SW480 (cell line): ENCODE measurements around the gene VGLL4.
"Not testable (repeated sequence)": the region's sequence is repeated elsewhere in the genome, so short reads cannot be mapped to it uniquely, and the experiment has no call there.

Experiments used
- DNase-seq: peaks from one replicate; pipeline ENCODE4 v3.0.0-alpha.2; 2016; ENCODE audit warnings: low spot score

The VGLL4 gene

GRCh38 chr3:11583638-11584046, 60.1 kb downstream of the VGLL4 start:
- DNase-seq, result no peak

- no peak for DNase-seq
Observed at GRCh38 chr3:11583235-11583634, 60.5 kb downstream of the VGLL4 start.

- DNase-seq, result no peak
Observed at GRCh38 chr3:11582191-11582968, 61.3 kb downstream of the VGLL4 start.

- no peak for DNase-seq
Observed at GRCh38 chr3:11581237-11582190, 62.2 kb downstream of the VGLL4 start.

DNA sequence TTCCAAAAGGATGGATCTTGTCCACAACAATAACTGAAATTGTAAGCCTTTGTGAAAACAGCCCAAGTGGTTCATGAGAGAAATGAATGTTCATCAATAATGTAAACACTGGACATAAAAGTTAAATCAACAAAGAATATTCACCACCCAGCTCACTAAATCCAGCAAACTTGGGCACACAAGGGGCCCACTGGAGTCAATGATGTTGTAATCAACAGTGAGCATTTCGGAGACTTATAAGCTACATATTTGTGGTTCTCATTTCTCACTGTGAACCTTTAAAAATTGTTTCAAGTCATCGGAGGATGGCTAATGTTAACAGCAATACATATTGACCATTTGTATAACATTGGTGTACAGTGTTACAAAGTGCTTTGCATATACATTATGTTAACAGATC, 63.1 kb downstream of the VGLL4 start:
- no peak for DNase-seq

DNA sequence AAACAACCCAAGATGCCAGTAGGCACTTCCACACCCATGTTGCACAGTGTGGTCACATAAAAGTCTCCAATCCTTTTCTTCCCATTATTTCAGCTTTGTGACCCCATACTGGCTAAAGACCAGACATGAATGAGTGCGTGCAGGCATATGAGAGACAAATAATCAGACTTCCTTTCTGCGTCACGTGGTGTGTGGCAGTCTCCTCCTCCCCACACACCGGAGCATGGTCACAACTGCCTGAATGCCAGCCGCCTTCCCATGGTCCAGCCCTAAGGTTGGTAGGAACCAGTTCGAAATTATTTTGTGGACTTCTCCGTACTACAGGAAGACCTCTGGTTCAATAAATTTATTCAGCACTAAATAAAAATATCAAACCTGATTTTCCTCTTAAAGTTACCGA, 65.5 kb downstream of the VGLL4 start:
- no peak for DNase-seq

GRCh38 chr3:11576453-11576852, 67.3 kb downstream of the VGLL4 start:
- no peak for DNase-seq

DNA sequence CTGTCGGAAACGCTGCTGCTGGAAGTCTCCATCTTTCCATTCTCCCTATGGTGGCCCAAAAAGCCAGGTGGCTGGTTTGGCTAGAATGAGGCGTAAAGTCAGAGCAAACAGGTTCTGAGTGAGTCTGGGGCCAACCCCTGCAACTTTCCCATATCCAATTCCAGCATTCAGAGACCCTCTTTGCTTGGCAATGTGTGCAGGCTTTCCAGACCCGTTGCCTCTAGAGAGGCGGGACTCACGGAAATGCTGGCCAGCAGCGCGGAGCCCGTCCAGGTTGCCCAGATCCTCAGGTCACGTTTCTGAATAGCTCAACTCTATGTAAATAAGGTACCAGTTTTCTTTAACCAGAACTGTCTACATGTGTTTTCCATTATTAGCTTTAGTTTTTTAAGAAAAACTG, 68.0 kb downstream of the VGLL4 start:
- no peak for DNase-seq

GRCh38 chr3:11574981-11575669, 68.6 kb downstream of the VGLL4 start:
- DNase-seq, result no peak

DNA sequence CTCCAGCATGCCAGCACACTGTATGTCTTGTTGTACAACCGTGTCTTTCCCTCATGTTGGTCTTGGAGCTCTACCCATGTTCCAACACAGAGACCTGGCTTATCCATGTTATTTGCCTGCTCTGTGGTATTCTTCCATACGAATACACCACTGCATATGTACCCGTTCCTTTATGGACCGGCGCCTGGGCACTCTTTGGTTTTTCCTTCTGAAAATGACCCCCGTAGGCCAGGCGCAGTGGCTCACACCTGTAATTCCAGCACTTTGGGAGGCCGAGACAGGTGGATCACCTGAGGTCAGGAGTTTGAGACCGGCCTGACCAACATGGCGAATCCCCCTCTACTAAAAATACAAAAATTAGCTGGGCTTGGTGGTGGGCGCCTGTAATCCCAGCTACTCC, 71.1 kb downstream of the VGLL4 start:
- not testable (repeated sequence) for DNase-seq

DNA sequence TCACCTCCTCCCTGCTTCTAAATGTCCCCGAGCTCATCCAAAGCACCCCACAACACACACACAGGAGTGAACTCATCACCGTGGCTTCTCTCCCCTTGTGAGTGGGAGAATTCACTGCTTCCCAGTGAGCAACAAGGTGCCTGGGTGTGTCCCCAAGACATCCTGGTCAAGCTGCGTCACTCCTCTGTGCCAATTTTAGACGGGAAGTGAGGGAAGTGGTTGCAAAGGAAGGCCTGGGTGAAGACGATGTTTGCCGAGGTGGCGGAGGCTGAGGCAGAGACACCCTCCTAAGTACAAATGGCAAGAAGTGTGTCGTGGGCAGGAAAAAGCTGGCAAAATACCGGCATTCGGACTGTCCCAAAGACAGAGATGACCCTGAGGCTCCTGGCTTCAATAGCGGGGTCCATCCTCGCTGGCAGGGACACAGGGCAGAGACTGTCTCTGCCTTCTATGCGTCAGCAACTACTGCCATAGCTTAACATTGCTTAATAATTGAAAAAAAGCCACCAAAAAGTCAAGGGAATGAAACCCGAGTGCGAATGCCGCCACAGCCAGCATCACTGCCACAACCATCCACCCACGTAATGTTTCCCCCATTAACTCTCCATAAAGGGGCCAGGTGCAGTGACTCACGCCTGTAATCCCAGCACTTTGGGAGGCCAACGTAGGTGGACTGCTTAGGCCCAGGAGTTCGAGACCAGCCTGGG, 72.8 kb downstream of the VGLL4 start:
- peak; percentile 44 for DNase-seq

- DNase-seq, result no peak
Observed at GRCh38 chr3:11570251-11570650, 73.5 kb downstream of the VGLL4 start.

- no peak for DNase-seq
Observed at GRCh38 chr3:11569156-11569741, 74.5 kb downstream of the VGLL4 start.

- DNase-seq, result peak; percentile 89
Observed at GRCh38 chr3:11568503-11569155, 75.1 kb downstream of the VGLL4 start.

- peak; percentile 89 for DNase-seq
Observed at GRCh38 chr3:11567516-11568467, 75.9 kb downstream of the VGLL4 start.

GRCh38 chr3:11566916-11567315, 76.8 kb downstream of the VGLL4 start:
- DNase-seq, result no peak

GRCh38 chr3:11566478-11566877, 77.2 kb downstream of the VGLL4 start:
- no peak for DNase-seq

GRCh38 chr3:11565932-11566331, 77.8 kb downstream of the VGLL4 start:
- DNase-seq, result no peak

DNA sequence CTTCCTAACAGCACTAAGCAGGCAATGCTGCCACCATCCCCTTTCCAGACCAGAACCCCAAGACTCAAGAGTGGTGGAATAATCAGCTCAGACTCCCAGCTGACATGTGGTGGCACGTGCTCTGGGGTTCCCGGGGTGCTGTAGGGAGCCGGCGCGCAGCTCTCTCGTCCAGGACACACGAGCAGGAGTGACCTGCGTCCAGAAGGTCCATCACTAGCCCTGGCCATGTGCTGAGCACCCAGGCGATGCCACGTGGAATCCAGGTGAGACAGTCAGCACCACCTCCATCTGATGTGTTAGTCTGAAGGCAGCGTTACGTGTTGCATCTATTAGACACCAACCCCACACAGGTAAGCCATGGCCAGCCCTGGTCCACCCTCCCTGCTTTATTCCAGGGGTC, 78.2 kb downstream of the VGLL4 start:
- DNase-seq, result no peak

DNA sequence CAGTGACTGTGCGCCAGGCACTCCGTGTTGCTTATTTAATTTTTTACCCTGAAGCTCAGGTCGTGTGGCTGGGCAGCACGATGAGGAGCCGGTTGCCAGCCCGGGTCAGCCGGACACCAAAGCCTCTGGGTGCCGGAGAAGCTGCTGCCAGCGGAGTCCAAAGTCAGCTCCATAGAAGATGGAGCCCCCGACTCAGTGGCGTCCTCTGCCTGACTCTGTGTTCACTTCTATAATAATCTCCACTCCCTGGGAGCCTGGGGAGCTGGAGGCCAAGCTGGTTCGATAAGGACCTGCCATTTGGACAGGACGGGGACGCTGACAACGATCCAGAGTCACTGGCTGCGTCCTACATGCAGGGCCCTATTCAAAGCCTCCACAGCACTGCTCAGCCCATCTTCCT, 78.6 kb downstream of the VGLL4 start:
- DNase-seq, result no peak
